GM12875 (cell line): Measurements from ENCODE around the gene PCSK9.

ENCODE experiments used
- H3K4me3 ChIP-seq: one replicate; pipeline ENCODE4 v1.5.1; 2011; ENCODE audit warnings: low read depth, low read length, control low read depth
- CTCF ChIP-seq: IDR thresholded peaks from 2 replicates; pipeline ENCODE4 v1.5.1; 2011; ENCODE audit warnings: low read depth, mild to moderate bottlenecking, control low read depth, inconsistent platforms, low read length, moderate library complexity, borderline replicate concordance; ENCODE audit not compliant: insufficient read depth

The PCSK9 gene

GRCh38 chr1:55045430-55045829 is 6.1 kb downstream of the PCSK9 start:
- TF ChIP-seq CTCF: no peak
- no peak overlapping the region for H3K4me3 ChIP-seq

GRCh38 chr1:55046871-55047270 is 7.5 kb downstream of the PCSK9 start:
- no peak overlapping the region for H3K4me3 ChIP-seq
- TF ChIP-seq CTCF: no peak

- H3K4me3 ChIP-seq: no peak overlapping the region
- TF ChIP-seq CTCF: no peak
Measured at GRCh38 chr1:55047611-55048010, 8.3 kb downstream of the PCSK9 start.

- TF ChIP-seq CTCF: no peak
- no peak overlapping the region for H3K4me3 ChIP-seq
Measured at GRCh38 chr1:55048453-55049270, 9.3 kb downstream of the PCSK9 start.

GRCh38 chr1:55049271-55049913 is 10.0 kb downstream of the PCSK9 start:
- no peak for TF ChIP-seq CTCF
- H3K4me3 ChIP-seq: no peak overlapping the region

GRCh38 chr1:55049914-55050278 is 10.5 kb downstream of the PCSK9 start:
- no peak for TF ChIP-seq CTCF
- no peak overlapping the region for H3K4me3 ChIP-seq

GRCh38 chr1:55050283-55050682 is 10.9 kb downstream of the PCSK9 start:
- no peak overlapping the region for H3K4me3 ChIP-seq
- no peak for TF ChIP-seq CTCF
